ENCODE data around the gene ADGRE2.
"Not testable (repeated sequence)": the region's sequence is repeated elsewhere in the genome, so short reads cannot be mapped to it uniquely, and the experiment has no call there.

The ADGRE2 gene

GRCh38 chr19:14779151-14779550 is 791 bp upstream of the ADGRE2 start:
- no peak overlapping the region for H3K4me3 ChIP-seq (ENCODE audit: insufficient read depth, low read depth, low read length, poor library complexity, severe bottlenecking)
- H3K9me3 ChIP-seq (ENCODE audit: control insufficient read depth, low read length), result no peaks in the 10 kb centered on the region
- H3K27ac ChIP-seq (ENCODE audit: insufficient read depth, low read length, poor library complexity, severe bottlenecking), result no peak overlapping the region
- peaks cover 11% of the 10 kb centered on the region for H3K27me3 ChIP-seq (replicated peaks; ENCODE audit: control insufficient read depth, insufficient read depth, low read length, poor library complexity, severe bottlenecking)
- no peak for DNase-seq
- no peaks in the 10 kb centered on the region for H3K36me3 ChIP-seq (ENCODE audit: control insufficient read depth, insufficient read depth, low read length)
- H3K4me1 ChIP-seq (ENCODE audit: control insufficient read depth, insufficient read depth, low read length, poor library complexity, severe bottlenecking), result peaks cover 8% of the 10 kb centered on the region

DNA sequence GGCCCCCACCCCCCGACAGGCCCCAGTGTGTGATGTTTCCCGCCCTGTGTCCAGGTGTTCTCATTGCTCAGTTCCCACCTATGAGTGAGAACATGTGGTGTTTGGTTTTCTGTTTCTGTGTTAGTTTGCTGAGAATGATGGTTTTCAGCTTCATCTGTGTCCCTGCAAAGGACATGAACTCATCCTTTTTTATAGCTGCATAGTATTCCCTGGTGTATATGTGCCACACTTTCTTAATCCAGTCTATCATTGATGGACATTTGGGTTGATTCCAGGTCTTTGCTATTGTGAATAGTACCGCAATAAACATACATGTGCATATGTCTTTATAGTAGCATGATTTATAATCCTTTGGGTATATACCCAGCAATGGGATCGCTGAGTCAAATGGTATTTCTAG is 715 bp downstream of the ADGRE2 start:
- not testable (repeated sequence) for H3K9me3 ChIP-seq (ENCODE audit: control insufficient read depth, low read length); H3K36me3 ChIP-seq (ENCODE audit: control insufficient read depth, insufficient read depth, low read length); H3K4me3 ChIP-seq (ENCODE audit: insufficient read depth, low read depth, low read length, poor library complexity, severe bottlenecking); H3K27ac ChIP-seq (ENCODE audit: insufficient read depth, low read length, poor library complexity, severe bottlenecking); DNase-seq; H3K4me1 ChIP-seq (ENCODE audit: control insufficient read depth, insufficient read depth, low read length, poor library complexity, severe bottlenecking)
- peaks cover 11% of the 10 kb centered on the region for H3K27me3 ChIP-seq (replicated peaks; ENCODE audit: control insufficient read depth, insufficient read depth, low read length, poor library complexity, severe bottlenecking)

- H3K4me3 ChIP-seq (ENCODE audit: insufficient read depth, low read depth, low read length, poor library complexity, severe bottlenecking), result peak overlapping the region; percentile 22
- H3K4me1 ChIP-seq (ENCODE audit: control insufficient read depth, insufficient read depth, low read length, poor library complexity, severe bottlenecking), result peaks cover 8% of the 10 kb centered on the region
- no peaks in the 10 kb centered on the region for H3K9me3 ChIP-seq (ENCODE audit: control insufficient read depth, low read length)
- H3K27ac ChIP-seq (ENCODE audit: insufficient read depth, low read length, poor library complexity, severe bottlenecking), result no peak overlapping the region
- no peaks in the 10 kb centered on the region for H3K36me3 ChIP-seq (ENCODE audit: control insufficient read depth, insufficient read depth, low read length)
- no peak for DNase-seq
- H3K27me3 ChIP-seq (replicated peaks; ENCODE audit: control insufficient read depth, insufficient read depth, low read length, poor library complexity, severe bottlenecking), result peaks cover 11% of the 10 kb centered on the region
Measured at GRCh38 chr19:14775869-14776586, 2.3 kb downstream of the ADGRE2 start.

GRCh38 chr19:14775326-14775725 is 3.0 kb downstream of the ADGRE2 start:
- H3K36me3 ChIP-seq (ENCODE audit: control insufficient read depth, insufficient read depth, low read length); H3K4me1 ChIP-seq (ENCODE audit: control insufficient read depth, insufficient read depth, low read length, poor library complexity, severe bottlenecking); H3K4me3 ChIP-seq (ENCODE audit: insufficient read depth, low read depth, low read length, poor library complexity, severe bottlenecking); H3K9me3 ChIP-seq (ENCODE audit: control insufficient read depth, low read length); H3K27ac ChIP-seq (ENCODE audit: insufficient read depth, low read length, poor library complexity, severe bottlenecking); DNase-seq: not testable (repeated sequence)
- peaks cover 11% of the 10 kb centered on the region for H3K27me3 ChIP-seq (replicated peaks; ENCODE audit: control insufficient read depth, insufficient read depth, low read length, poor library complexity, severe bottlenecking)

GRCh38 chr19:14774373-14774772 is 4.0 kb downstream of the ADGRE2 start:
- no peaks in the 10 kb centered on the region for H3K36me3 ChIP-seq (ENCODE audit: control insufficient read depth, insufficient read depth, low read length)
- no peaks in the 10 kb centered on the region for H3K9me3 ChIP-seq (ENCODE audit: control insufficient read depth, low read length)
- peaks cover 8% of the 10 kb centered on the region for H3K4me1 ChIP-seq (ENCODE audit: control insufficient read depth, insufficient read depth, low read length, poor library complexity, severe bottlenecking)
- no peak for DNase-seq
- peaks cover 11% of the 10 kb centered on the region for H3K27me3 ChIP-seq (replicated peaks; ENCODE audit: control insufficient read depth, insufficient read depth, low read length, poor library complexity, severe bottlenecking)
- H3K27ac ChIP-seq (ENCODE audit: insufficient read depth, low read length, poor library complexity, severe bottlenecking), result no peak overlapping the region
- H3K4me3 ChIP-seq (ENCODE audit: insufficient read depth, low read depth, low read length, poor library complexity, severe bottlenecking), result no peak overlapping the region

- not testable (repeated sequence) for H3K36me3 ChIP-seq (ENCODE audit: control insufficient read depth, insufficient read depth, low read length); H3K4me1 ChIP-seq (ENCODE audit: control insufficient read depth, insufficient read depth, low read length, poor library complexity, severe bottlenecking); H3K4me3 ChIP-seq (ENCODE audit: insufficient read depth, low read depth, low read length, poor library complexity, severe bottlenecking); DNase-seq; H3K9me3 ChIP-seq (ENCODE audit: control insufficient read depth, low read length); H3K27ac ChIP-seq (ENCODE audit: insufficient read depth, low read length, poor library complexity, severe bottlenecking)
- H3K27me3 ChIP-seq (replicated peaks; ENCODE audit: control insufficient read depth, insufficient read depth, low read length, poor library complexity, severe bottlenecking), result peaks cover 11% of the 10 kb centered on the region
Measured at GRCh38 chr19:14773722-14774121, 4.6 kb downstream of the ADGRE2 start.

GRCh38 chr19:14772995-14773394 is 5.4 kb downstream of the ADGRE2 start:
- Histone ChIP-seq H3K27me3 (replicated peaks; ENCODE audit: control insufficient read depth, insufficient read depth, low read length, poor library complexity, severe bottlenecking) (peaks cover 11% of the 10 kb centered on the region), H3K4me3 (ENCODE audit: insufficient read depth, low read depth, low read length, poor library complexity, severe bottlenecking) (no peak overlapping the region), H3K36me3 (ENCODE audit: control insufficient read depth, insufficient read depth, low read length) (no peaks in the 10 kb centered on the region), H3K27ac (ENCODE audit: insufficient read depth, low read length, poor library complexity, severe bottlenecking) (no peak overlapping the region), H3K9me3 (ENCODE audit: control insufficient read depth, low read length) (no peaks in the 10 kb centered on the region), H3K4me1 (ENCODE audit: control insufficient read depth, insufficient read depth, low read length, poor library complexity, severe bottlenecking) (peaks cover 8% of the 10 kb centered on the region)
- no peak for DNase-seq

GRCh38 chr19:14772467-14772866 is 5.9 kb downstream of the ADGRE2 start:
- no peak for DNase-seq
- Histone ChIP-seq H3K4me3 (ENCODE audit: insufficient read depth, low read depth, low read length, poor library complexity, severe bottlenecking) (no peak overlapping the region), H3K36me3 (ENCODE audit: control insufficient read depth, insufficient read depth, low read length) (no peaks in the 10 kb centered on the region), H3K4me1 (ENCODE audit: control insufficient read depth, insufficient read depth, low read length, poor library complexity, severe bottlenecking) (peaks cover 8% of the 10 kb centered on the region), H3K27ac (ENCODE audit: insufficient read depth, low read length, poor library complexity, severe bottlenecking) (no peak overlapping the region), H3K27me3 (replicated peaks; ENCODE audit: control insufficient read depth, insufficient read depth, low read length, poor library complexity, severe bottlenecking) (peaks cover 11% of the 10 kb centered on the region), H3K9me3 (ENCODE audit: control insufficient read depth, low read length) (no peaks in the 10 kb centered on the region)

- Histone ChIP-seq H3K4me3 (ENCODE audit: insufficient read depth, low read depth, low read length, poor library complexity, severe bottlenecking) (no peak overlapping the region), H3K27me3 (replicated peaks; ENCODE audit: control insufficient read depth, insufficient read depth, low read length, poor library complexity, severe bottlenecking) (peaks cover 8% of the 10 kb centered on the region), H3K4me1 (ENCODE audit: control insufficient read depth, insufficient read depth, low read length, poor library complexity, severe bottlenecking) (peaks cover under 1% of the 10 kb centered on the region), H3K9me3 (ENCODE audit: control insufficient read depth, low read length) (no peaks in the 10 kb centered on the region), H3K27ac (ENCODE audit: insufficient read depth, low read length, poor library complexity, severe bottlenecking) (no peak overlapping the region), H3K36me3 (ENCODE audit: control insufficient read depth, insufficient read depth, low read length) (no peaks in the 10 kb centered on the region)
- no peak for DNase-seq
Measured at GRCh38 chr19:14770944-14771839, 7.2 kb downstream of the ADGRE2 start.

DNA sequence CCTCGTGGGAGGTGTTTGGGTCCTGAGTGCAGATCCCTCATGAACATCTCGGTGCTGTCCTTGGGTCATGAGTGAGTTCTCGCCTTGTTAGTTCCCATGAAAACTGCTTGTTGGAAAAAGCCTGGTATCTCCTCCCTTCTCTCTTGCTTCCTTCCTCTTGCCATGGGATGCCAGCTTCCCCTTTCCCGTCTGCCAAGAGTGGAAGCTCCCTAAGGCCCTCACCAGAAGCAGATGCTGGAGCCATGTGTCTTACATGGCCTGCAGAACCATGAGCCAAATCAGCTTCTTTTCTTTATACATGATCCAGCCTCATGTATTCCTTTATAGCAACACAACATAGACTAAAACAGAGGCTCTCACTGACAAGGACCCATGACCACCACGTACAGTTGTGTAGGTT is 8.2 kb downstream of the ADGRE2 start:
- Histone ChIP-seq H3K4me1 (ENCODE audit: control insufficient read depth, insufficient read depth, low read length, poor library complexity, severe bottlenecking) (no peaks in the 10 kb centered on the region), H3K27ac (ENCODE audit: insufficient read depth, low read length, poor library complexity, severe bottlenecking) (no peak overlapping the region), H3K9me3 (ENCODE audit: control insufficient read depth, low read length) (no peaks in the 10 kb centered on the region), H3K27me3 (replicated peaks; ENCODE audit: control insufficient read depth, insufficient read depth, low read length, poor library complexity, severe bottlenecking) (peaks cover under 1% of the 10 kb centered on the region), H3K36me3 (ENCODE audit: control insufficient read depth, insufficient read depth, low read length) (no peaks in the 10 kb centered on the region), H3K4me3 (ENCODE audit: insufficient read depth, low read depth, low read length, poor library complexity, severe bottlenecking) (no peak overlapping the region)
- DNase-seq, result no peak

Measured in effector memory CD4-positive, alpha-beta T cell (primary cell).